ENCODE data around the gene AHR.
"Not testable (repeated sequence)": the region's sequence is repeated elsewhere in the genome, so short reads cannot be mapped to it uniquely, and the experiment has no call there.

The AHR gene

DNA sequence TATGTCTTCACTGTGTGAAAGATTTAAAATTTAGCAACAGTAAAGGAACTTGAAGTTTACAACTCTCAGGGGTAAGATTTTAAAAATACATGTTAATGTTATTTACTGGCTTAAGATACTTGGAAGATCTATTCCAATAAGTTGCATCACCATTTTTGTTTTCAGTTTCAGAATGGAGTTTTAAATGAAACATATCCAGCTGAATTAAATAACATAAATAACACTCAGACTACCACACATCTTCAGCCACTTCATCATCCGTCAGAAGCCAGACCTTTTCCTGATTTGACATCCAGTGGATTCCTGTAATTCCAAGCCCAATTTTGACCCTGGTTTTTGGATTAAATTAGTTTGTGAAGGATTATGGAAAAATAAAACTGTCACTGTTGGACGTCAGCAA is 44.3 kb downstream of the AHR start:
- DNase-seq, result no peak

DNA sequence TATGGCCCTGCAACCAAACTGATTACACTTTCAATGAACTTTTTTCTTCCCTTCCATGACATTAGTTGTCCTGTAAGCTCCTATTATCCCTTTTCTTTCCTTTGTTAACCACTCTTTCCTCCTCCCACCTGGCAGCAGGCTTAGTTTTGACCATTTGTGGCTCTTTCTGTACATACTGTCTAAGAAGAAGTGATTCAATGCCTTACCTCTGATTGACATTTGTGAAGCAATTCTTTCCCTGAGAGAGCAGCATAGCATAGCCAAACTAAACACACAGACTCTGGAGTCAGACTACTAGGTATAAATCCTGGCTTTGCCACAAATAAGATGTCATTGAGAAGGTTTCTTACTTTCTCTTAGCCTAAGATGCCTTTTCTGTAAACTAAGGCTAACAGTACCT is 48.9 kb downstream of the AHR start:
- no peak for DNase-seq

DNA sequence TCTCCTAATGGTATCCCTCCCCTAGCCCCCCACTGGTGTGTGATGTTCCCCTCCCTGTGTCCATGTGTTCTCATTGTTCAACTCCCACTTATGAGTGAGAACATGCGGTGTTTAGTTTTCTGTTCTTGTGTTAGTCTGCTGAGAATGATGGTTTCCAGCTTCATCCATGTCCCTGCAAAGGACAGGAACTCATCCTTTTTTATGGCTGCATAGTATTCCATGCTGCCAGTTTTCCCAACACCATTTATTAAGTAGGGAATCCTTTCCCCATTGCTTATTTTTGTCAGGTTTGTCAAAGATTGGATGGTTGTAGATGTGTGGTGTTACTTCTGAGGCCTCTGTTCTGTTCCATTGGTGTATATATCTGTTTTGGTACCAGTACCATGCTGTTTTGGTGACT is 50.5 kb downstream of the AHR start:
- not testable (repeated sequence) for DNase-seq

GRCh38 chr7:17350321-17350720 is 51.9 kb downstream of the AHR start:
- not testable (repeated sequence) for DNase-seq

GRCh38 chr7:17353650-17354419 is 55.4 kb downstream of the AHR start:
- not testable (repeated sequence) for DNase-seq

DNA sequence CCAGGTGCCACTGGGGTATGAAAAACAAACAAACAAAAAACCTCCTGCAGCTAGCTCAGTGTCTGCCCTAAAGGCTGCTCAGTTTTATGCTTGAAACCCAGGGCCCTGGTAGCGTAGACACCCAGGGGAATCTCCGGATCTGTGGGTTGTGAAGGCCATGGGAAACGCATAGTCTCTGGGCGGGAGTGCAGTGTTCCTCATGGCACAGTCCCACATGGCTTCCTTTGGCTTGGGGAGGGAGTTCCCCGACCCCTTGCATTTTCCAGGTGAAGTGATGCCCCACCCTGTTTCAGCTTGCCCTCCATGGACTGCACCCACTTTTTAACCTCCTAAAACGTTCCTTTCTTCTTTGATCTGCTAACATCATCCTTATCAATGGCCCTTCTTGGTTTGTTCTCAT is 56.0 kb downstream of the AHR start:
- no peak for DNase-seq

GRCh38 chr7:17355050-17355449 is 56.6 kb downstream of the AHR start:
- DNase-seq, result no peak

- no peak for DNase-seq
Observed at GRCh38 chr7:17357952-17358351, 59.5 kb downstream of the AHR start.

GRCh38 chr7:17359610-17360009 is 61.2 kb downstream of the AHR start:
- DNase-seq, result no peak

- DNase-seq, result no peak
Observed at GRCh38 chr7:17362439-17363105, 64.1 kb downstream of the AHR start.

GRCh38 chr7:17364671-17365070 is 66.2 kb downstream of the AHR start:
- DNase-seq, result no peak

DNA sequence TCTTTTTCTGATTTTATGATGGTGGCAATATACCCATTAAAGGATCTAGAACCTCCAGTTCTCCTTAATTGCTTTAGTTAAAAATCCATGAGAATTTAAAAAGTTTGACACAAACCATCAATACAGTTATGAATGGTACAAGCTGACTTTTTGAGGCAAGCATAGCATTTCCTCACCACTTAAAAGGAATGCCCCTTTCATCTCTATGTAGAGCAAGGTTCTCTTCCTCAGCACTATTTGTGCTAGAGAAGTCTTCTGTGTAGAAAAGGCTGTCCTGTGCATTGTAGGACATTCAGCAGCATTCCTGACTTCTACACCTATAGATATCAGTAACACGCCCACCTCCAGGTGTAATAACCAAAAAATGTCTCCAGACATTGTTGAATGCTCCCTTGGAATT is 67.3 kb downstream of the AHR start:
- no peak for DNase-seq

GRCh38 chr7:17367502-17367901 is 69.0 kb downstream of the AHR start:
- DNase-seq, result no peak

GRCh38 chr7:17368856-17369524 is 70.5 kb downstream of the AHR start:
- no peak for DNase-seq

DNA sequence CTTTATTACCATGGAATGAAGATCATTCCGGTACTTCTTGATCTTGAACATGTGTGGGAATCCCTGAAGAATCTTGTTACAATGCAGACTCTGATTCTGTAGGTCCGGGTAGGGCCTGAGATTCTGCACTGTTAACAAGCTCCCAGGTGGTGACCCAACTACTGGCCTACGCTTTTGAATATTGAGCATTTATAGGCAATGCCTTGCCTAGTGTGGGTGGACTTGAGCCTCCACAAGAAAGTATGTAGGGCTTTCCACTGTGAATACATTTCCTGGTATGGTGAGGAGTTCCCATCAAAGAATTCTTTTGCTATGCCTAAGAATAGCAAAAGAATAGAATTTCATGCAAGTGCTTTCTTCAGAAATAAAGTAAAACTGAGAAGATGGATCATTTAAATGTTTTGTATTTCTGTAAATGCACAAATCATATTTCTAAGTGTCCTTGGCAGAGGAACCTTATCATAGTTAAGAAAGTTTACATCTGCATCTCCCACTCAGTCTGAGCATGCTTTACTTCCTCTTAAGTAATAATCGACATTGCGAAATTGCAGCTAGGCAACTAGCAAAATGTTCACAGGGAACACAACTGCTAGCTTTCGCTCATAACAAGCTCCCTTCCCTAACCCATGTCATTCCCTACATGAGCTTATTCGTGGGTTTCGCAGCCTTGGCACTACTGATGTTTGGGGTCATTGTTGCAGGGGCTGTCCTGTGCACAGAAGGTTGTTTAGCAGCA is 71.4 kb downstream of the AHR start:
- no peak for DNase-seq

DNA sequence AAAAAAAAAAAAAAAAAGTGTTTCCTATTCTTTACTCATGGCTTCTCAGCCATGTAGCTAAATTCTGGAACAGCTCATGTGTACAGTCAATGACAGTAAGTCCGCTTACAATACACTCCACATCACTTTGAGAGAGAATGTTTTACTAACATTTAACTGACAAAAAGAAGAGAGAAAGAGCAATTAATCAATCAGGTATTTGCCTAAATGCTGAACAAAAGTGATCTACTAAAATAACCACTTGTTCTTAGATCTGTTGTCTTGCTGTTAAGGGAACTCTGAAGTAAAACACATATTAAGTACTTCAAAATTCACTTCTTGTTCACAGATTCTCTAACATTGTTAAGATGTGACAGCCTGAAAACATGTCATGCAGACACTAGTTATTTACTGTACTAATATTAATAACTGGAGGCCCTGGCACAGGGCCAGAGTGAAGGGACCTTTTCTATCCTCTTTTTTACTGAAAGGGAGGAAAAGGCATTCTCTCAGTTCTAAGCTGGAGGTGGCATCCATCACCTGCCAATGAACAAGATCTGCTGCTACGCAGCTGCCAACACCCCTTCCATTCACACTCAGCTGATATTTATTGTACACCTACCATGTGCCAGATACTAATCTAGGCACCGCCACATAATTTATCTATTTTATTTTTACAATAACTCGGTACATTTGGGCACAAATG is 72.6 kb downstream of the AHR start:
- no peak for DNase-seq

- no peak for DNase-seq
Observed at GRCh38 chr7:17371671-17372524, 73.4 kb downstream of the AHR start.

GRCh38 chr7:17374157-17374556 is 75.7 kb downstream of the AHR start:
- DNase-seq, result no peak

DNA sequence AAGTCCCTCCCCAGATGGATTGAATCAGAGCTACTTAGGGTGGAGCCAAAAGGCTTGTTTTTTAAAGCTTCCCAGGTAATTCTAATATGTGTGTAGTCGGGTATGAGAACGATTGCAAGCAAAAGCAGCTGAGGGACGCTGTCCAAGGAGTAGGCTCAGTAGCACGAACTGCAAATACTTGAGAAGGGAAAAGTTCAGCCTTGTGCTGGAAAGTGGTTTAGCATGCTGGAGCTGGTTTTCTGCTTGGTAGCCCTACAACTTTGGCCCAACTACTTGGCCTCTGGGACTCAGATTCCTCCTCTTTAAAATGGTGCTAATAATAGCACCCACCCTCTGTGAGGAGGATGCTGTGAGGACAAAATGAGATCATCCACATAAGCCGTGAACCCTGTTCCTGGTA is 76.2 kb downstream of the AHR start:
- no peak for DNase-seq

GRCh38 chr7:17376595-17376994 is 78.1 kb downstream of the AHR start:
- no peak for DNase-seq

- DNase-seq, result no peak
Observed at GRCh38 chr7:17380736-17381662, 82.5 kb downstream of the AHR start.

Data from NCI-H1417 treated with DMSO at 0.1 percent for 48 hours (cell line).